ENCODE results near the gene CERKL. TPM values are rescaled to one million over a fixed set of nuclear protein-coding genes. Genes with fewer than 3 reads are reported as not detected.

Gene CERKL
- total RNA-seq, 6 experiments from 2014 or later: 0.37 TPM; not detected in 5

DNA sequence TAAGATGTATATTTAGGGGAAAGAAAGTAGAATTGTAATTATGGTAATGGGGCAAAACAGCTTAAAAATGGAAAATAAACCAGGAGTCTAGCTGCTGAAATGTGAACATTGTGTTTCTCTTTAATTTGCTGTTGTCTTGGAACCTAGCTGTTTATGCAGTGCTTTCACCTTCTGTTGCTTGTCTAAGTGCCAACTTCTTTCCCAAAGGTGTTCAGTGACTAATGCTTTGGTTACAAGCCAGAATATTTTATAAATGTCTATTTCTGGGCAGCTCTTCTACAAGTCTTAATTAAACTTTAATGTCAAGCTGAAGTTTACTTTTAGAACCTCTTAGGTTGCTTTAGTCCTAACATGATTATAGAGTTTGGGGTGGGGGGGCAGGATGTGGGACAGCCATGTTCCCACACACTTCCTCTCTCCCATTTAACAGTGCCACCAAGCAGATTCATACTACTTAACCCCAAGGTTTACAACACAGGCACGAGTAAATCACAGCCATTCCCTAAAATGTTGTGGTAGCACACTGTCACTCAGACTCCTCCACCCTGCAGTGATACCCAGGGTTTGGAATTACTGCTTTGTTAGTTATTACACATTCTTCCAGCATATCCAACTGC lies 139.1 kb downstream of the CERKL start:
- Histone ChIP-seq H3K27ac (no peak overlapping the region), H3K4me1 (no peaks in the 10 kb centered on the region), H3K27me3 (no peaks in the 10 kb centered on the region), H3K36me3 (no peaks in the 10 kb centered on the region), H3K9me3 (no peaks in the 10 kb centered on the region), H3K4me3 (no peak overlapping the region)
- ATAC-seq (no peak), DNase-seq (no peak)
- intact Hi-C loops (cut with DNase I): no loop called here
- no peak for TF ChIP-seq POLR2A (IDR thresholded peaks at IDR 0.05)
- no peak for TF ChIP-seq CTCF (IDR thresholded peaks at IDR 0.05)
- 29% methylated on average over 1 of the region's 1 CpG for WGBS (ENCODE audit: insufficient coverage, low coverage, low lambda C conversion rate, missing lambda C conversion rate)

DNA sequence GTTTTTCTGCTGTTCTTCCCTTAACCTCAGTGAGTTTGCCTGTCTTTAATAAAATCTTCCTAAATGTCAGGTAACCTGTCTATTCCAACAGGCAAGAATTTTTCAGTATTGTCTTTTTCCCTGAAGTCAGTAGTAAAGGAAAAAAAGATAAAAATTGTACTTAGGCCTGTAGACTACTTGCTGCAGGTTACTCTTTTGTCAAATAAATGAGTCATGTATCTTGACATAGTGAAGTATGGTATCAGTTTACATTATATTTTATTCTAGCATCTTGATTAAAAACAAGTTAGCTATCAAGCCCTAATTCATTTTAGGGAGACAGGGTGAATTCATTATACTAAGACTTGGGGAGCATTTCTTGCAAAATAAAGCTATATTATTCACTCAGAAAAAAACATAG lies 139.9 kb downstream of the CERKL start:
- no peaks in the 10 kb centered on the region for H3K9me3 ChIP-seq
- DNase-seq (no peak), ATAC-seq (no peak)
- TF ChIP-seq POLR2A (IDR thresholded peaks at IDR 0.05): no peak
- TF ChIP-seq CTCF (IDR thresholded peaks at IDR 0.05): no peak
- H3K4me3 ChIP-seq: no peak overlapping the region
- no peaks in the 10 kb centered on the region for H3K36me3 ChIP-seq
- intact Hi-C loops (cut with DNase I): no loop called here
- no peaks in the 10 kb centered on the region for H3K4me1 ChIP-seq
- H3K27me3 ChIP-seq: no peaks in the 10 kb centered on the region
- H3K27ac ChIP-seq: no peak overlapping the region

- no peak for ATAC-seq
- intact Hi-C loops (cut with DNase I): no loop called here
- 27% methylated on average over 3 of the region's 3 CpGs for WGBS (ENCODE audit: insufficient coverage, low coverage, low lambda C conversion rate, missing lambda C conversion rate)
Measured at GRCh38 chr2:181515719-181516118, 141.2 kb downstream of the CERKL start.

GRCh38 chr2:181500201-181500600 lies 156.7 kb downstream of the CERKL start:
- DNase-seq (no peak), ATAC-seq (no peak)
- H3K4me1 ChIP-seq: no peaks in the 10 kb centered on the region
- no peak overlapping the region for H3K4me3 ChIP-seq
- intact Hi-C loops (cut with DNase I): no loop called here
- 75% methylated on average over 4 of the region's 4 CpGs for WGBS (ENCODE audit: insufficient coverage, low coverage, low lambda C conversion rate, missing lambda C conversion rate)
- no peak overlapping the region for H3K27ac ChIP-seq
- no peaks in the 10 kb centered on the region for H3K9me3 ChIP-seq
- TF ChIP-seq POLR2A (IDR thresholded peaks at IDR 0.05): no peak
- no peak for TF ChIP-seq CTCF (IDR thresholded peaks at IDR 0.05)
- H3K27me3 ChIP-seq: no peaks in the 10 kb centered on the region
- no peaks in the 10 kb centered on the region for H3K36me3 ChIP-seq

More at GRCh38 chr2:181515719-181516118, 141.2 kb downstream of the CERKL start:
- Histone ChIP-seq H3K27ac (no peak overlapping the region), H3K9me3 (no peaks in the 10 kb centered on the region), H3K4me3 (no peak overlapping the region), H3K27me3 (no peaks in the 10 kb centered on the region), H3K36me3 (no peaks in the 10 kb centered on the region), H3K4me1 (no peaks in the 10 kb centered on the region)
- TF ChIP-seq CTCF (IDR thresholded peaks at IDR 0.05): no peak
- TF ChIP-seq POLR2A (IDR thresholded peaks at IDR 0.05): no peak
- DNase-seq: no peak

DNA sequence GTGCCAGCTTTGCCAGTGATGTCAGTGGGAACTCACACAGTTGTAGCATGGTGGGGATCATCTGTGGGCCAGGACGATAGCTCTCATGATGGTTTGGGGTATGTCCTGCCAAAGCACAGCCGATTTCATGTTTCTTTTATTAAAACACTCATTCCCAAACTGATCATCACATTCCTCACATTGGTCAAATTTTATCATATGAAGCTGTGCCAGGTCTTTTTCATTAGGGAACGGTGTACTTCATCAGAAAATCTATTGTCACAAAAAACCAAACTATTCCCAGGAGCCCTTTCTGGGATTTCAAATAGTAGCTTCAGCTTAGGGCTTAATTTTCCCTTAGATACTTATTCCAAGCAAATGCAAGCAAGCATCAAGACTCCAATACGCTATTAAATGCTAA lies 157.7 kb downstream of the CERKL start:
- Histone ChIP-seq H3K4me1 (no peaks in the 10 kb centered on the region), H3K4me3 (no peak overlapping the region), H3K9me3 (no peaks in the 10 kb centered on the region), H3K27ac (no peak overlapping the region), H3K27me3 (no peaks in the 10 kb centered on the region), H3K36me3 (no peaks in the 10 kb centered on the region)
- intact Hi-C loops (cut with DNase I): no loop called here
- DNase-seq (no peak), ATAC-seq (no peak)
- TF ChIP-seq POLR2A (IDR thresholded peaks at IDR 0.05) (no peak), CTCF (IDR thresholded peaks at IDR 0.05) (no peak)
- 55% methylated on average over 4 of the region's 4 CpGs for WGBS (ENCODE audit: insufficient coverage, low coverage, low lambda C conversion rate, missing lambda C conversion rate)
